Right lobe of liver (tissue), 6 donors: Measurements from ENCODE around the gene ZNF341. TPM values are rescaled to one million over a fixed set of nuclear protein-coding genes. Genes with fewer than 3 reads are reported as not detected.

Experiments
- ATAC-seq, 4 donors: fragments of 200-7000 bp; cut with Tn5 transposase; one replicate each; pipeline ENCODE4 v1.9.1; 2020; ENCODE audit warnings: mild to moderate bottlenecking in 4 of 4, moderate library complexity in 4 of 4
- DNase-seq, 3 donors: peaks; one replicate each; pipeline ENCODE4 v3.0.0-alpha.2; 2020
- H3K27ac ChIP-seq, 3 donors: fragments of 200-600 bp; one replicate each; pipeline ENCODE4 v1.8.0; 2022
- H3K27me3 ChIP-seq, 2 donors: fragments of 200-600 bp; one replicate each; pipeline ENCODE4 v1.8.0; 2022
- H3K36me3 ChIP-seq, 4 donors: fragments of 200-600 bp; sonication (generic) in 1 of 4; one replicate each; pipeline versions ENCODE4 v1.5.1 to v1.8.0; 2017 to 2022; ENCODE audit warnings: control low read depth in 1 of 4
- H3K4me1 ChIP-seq, 4 donors: fragments of 200-600 bp; sonication (generic) in 1 of 4; one replicate each; pipeline versions ENCODE4 v1.5.1 to v1.8.0; 2017 to 2022; ENCODE audit warnings: control low read depth in 1 of 4
- H3K4me3 ChIP-seq, 3 donors: fragments of 200-600 bp; one replicate each; pipeline ENCODE4 v1.8.0; 2022
- H3K9me3 ChIP-seq, 4 donors: fragments of 200-600 bp; sonication (generic) in 1 of 4; one replicate each; pipeline versions ENCODE4 v1.5.1 to v1.8.0; 2017 to 2022; ENCODE audit warnings: control low read depth in 1 of 4
- CTCF ChIP-seq, 4 donors: fragments of 200-600 bp in 3 of 4; fragments of 450-650 bp in 1 of 4; IDR thresholded peaks; one replicate each; pipeline versions ENCODE4 v1.5.1 to v1.8.0; 2016 to 2022; ENCODE audit warnings: antibody characterized with exemption in 4 of 4, mild to moderate bottlenecking in 2 of 4
- POLR2A ChIP-seq: fragments of 450-650 bp; IDR thresholded peaks from one replicate; pipeline ENCODE4 v1.6.1; 2017; ENCODE audit warnings: antibody characterized with exemption, mild to moderate bottlenecking
- WGBS: methylation state at CpG from one replicate; pipeline ENCODE4 v1.1.6; 2018; ENCODE audit warnings: low coverage, low lambda C conversion rate; ENCODE audit not compliant: insufficient coverage; ENCODE audit errors: missing lambda C conversion rate; 5-methylcytosine and 5-hydroxymethylcytosine counted together
- intact Hi-C, 2 donors: fragments of 100-400 bp; cut with DNase I; formaldehyde crosslinking; loops; one replicate each; pipeline versions ENCODE4 v1.11.2 to v1.14.1; 2022
- total RNA-seq, 6 experiments: library from RNA; depleted of rRNA in 2 of 6; stranded (reverse); fragments of >200 nt in 2 of 6; fragmentation: NEBNext Ultra II Directional in 3 of 6; extraction: Animal tissue kit (Norgen Biotek cat#: 25700) in 3 of 6; gene quantifications; one replicate each; pipeline versions ENCODE4 v1.1.0 to v1.2.4, GENCODE V29; 2016 to 2023
- donor health status: DM: no; HTN: yes; CAD: no.
- donor health status: DM: no; HTN: no; CAD: no.
- donor health status: DM: no; HTN: no; CAD: no.
- donor health status: DM: no; HTN: yes; CAD: no.
- donor health status: DM: no; HTN: yes; CAD: no.

ZNF341 gene
- total RNA-seq, 6 experiments from 2014 or later: 0.99 to 2.0 (median 1.6) TPM

- no peaks in the 10 kb centered on the region for H3K36me3 ChIP-seq
- no peak for DNase-seq
- no peak overlapping the region for H3K4me3 ChIP-seq
- no peak for TF ChIP-seq POLR2A
- TF ChIP-seq CTCF (IDR thresholded peaks at IDR 0.05): no peak
- WGBS: 77% methylated on average over 5 of the region's 9 CpGs
- H3K4me1 ChIP-seq: peaks cover 0 to 48% (median 14%) of the 10 kb centered on the region in 4 donors
- no peak overlapping the region for H3K27ac ChIP-seq
- H3K27me3 ChIP-seq: no peaks in the 10 kb centered on the region
- no peaks in the 10 kb centered on the region for H3K9me3 ChIP-seq
- no peak for ATAC-seq
- intact Hi-C loops: no loop called here
These were observed 96.6 kb downstream of the ZNF341 start for GRCh38 chr20:33828326-33828844.

GRCh38 chr20:33828967-33829560 lies 97.3 kb downstream of the ZNF341 start:
- 81% methylated on average over 2 of the region's 3 CpGs for WGBS
- no peaks in the 10 kb centered on the region for H3K36me3 ChIP-seq
- H3K27ac ChIP-seq: no peak overlapping the region
- no peaks in the 10 kb centered on the region for H3K9me3 ChIP-seq
- ATAC-seq (no peak), DNase-seq (no peak)
- TF ChIP-seq CTCF (IDR thresholded peaks at IDR 0.05): no peak
- TF ChIP-seq POLR2A: no peak
- no peaks in the 10 kb centered on the region for H3K27me3 ChIP-seq
- peaks cover 0 to 54% (median 16%) of the 10 kb centered on the region in 4 donors for H3K4me1 ChIP-seq
- H3K4me3 ChIP-seq: no peak overlapping the region
- intact Hi-C loops: no loop called here

- TF ChIP-seq CTCF (IDR thresholded peaks at IDR 0.05) (no peak), POLR2A (no peak)
- DNase-seq: no peak
- 81% methylated on average over 3 of the region's 3 CpGs for WGBS
- intact Hi-C loops: no loop called here
- Histone ChIP-seq H3K4me1 (peaks cover 0 to 59% (median 18%) of the 10 kb centered on the region in 4 donors), H3K9me3 (no peaks in the 10 kb centered on the region), H3K27ac (no peak overlapping the region), H3K4me3 (no peak overlapping the region), H3K36me3 (no peaks in the 10 kb centered on the region), H3K27me3 (no peaks in the 10 kb centered on the region)
- ATAC-seq: no peak
These were observed 97.8 kb downstream of the ZNF341 start for GRCh38 chr20:33829636-33830035.

GRCh38 chr20:33830371-33830770 lies 98.6 kb downstream of the ZNF341 start:
- Histone ChIP-seq H3K36me3 (no peaks in the 10 kb centered on the region), H3K27me3 (no peaks in the 10 kb centered on the region), H3K27ac (no peak overlapping the region), H3K9me3 (no peaks in the 10 kb centered on the region), H3K4me1 (peaks cover 0 to 58% (median 17%) of the 10 kb centered on the region in 4 donors), H3K4me3 (no peak overlapping the region)
- intact Hi-C loops: no loop called here
- WGBS: 100% methylated on average over 1 of the region's 4 CpGs
- TF ChIP-seq POLR2A (no peak), CTCF (IDR thresholded peaks at IDR 0.05) (no peak)
- DNase-seq: no peak
- ATAC-seq: no peak
